ENCODE measurements around the gene GPR152.

The GPR152 gene

DNA sequence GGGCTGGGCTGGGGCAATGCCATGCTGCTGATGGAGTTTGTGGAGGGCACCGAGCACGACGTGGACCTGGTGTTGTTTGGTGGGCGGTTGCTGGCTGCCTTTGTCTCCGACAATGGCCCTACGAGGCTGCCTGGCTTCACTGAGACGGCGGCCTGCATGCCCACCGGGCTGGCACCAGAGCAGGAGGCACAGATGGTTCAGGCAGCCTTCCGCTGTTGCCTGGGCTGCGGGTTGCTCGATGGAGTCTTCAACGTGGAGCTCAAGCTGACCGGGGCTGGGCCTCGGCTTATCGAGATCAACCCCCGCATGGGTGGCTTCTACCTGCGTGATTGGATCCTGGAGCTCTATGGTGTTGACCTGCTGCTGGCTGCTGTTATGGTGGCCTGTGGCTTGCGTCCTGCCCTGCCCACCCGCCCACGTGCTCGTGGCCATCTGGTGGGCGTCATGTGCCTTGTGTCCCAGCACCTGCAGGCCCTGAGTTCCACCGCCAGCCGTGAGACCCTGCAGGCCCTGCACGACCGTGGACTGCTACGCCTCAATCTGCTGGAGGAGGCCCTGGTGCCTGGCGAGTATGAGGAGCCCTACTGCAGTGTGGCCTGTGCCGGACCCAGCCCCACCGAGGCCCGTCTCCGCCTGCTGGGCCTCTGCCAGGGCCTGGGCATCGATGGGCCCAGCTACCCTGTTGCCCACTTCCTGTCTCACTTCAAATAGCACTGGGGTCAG is 28.5 kb downstream of the GPR152 start:
- no peak overlapping the region for H3K4me3 ChIP-seq (ENCODE audit: low read length)
- H3K4me1 ChIP-seq (ENCODE audit: control insufficient read depth, insufficient read depth, low read length) = peaks cover 10% of the 10 kb centered on the region
- H3K9me3 ChIP-seq (ENCODE audit: control insufficient read depth, low read length) = no peaks in the 10 kb centered on the region
- no peak overlapping the region for H3K9ac ChIP-seq (ENCODE audit: low read length)
- no peak for DNase-seq (ENCODE audit: low read depth)
- H3K36me3 ChIP-seq (ENCODE audit: control insufficient read depth, insufficient read depth, low read length, severe bottlenecking) = no peaks in the 10 kb centered on the region
- no peaks in the 10 kb centered on the region for H3K27me3 ChIP-seq (replicated peaks; ENCODE audit: control insufficient read depth, insufficient read depth, low read length)

DNA sequence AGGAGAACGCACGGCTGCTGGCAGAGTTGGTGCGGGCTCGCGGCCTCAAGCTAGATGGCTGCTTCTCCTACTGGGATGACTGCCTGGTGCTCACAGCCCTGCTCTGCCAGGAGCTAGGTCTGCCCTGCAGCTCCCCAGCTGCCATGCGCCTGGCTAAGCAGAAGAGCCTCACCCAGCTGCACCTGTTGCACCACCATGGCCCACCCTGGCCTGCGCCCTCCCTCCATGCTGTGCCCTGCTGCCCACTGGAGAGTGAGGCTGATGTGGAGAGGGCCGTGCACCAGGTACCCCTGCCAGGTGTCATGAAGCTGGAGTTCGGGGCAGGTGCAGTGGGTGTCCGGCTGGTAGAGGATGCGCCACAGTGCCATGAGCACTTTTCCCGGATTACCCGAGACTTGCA is 29.1 kb downstream of the GPR152 start:
- Histone ChIP-seq H3K9ac (ENCODE audit: low read length) (no peak overlapping the region), H3K9me3 (ENCODE audit: control insufficient read depth, low read length) (no peaks in the 10 kb centered on the region), H3K36me3 (ENCODE audit: control insufficient read depth, insufficient read depth, low read length, severe bottlenecking) (no peaks in the 10 kb centered on the region), H3K27me3 (replicated peaks; ENCODE audit: control insufficient read depth, insufficient read depth, low read length) (no peaks in the 10 kb centered on the region), H3K4me1 (ENCODE audit: control insufficient read depth, insufficient read depth, low read length) (peaks cover 8% of the 10 kb centered on the region), H3K4me3 (ENCODE audit: low read length) (no peak overlapping the region)
- DNase-seq (ENCODE audit: low read depth) = no peak

DNA sequence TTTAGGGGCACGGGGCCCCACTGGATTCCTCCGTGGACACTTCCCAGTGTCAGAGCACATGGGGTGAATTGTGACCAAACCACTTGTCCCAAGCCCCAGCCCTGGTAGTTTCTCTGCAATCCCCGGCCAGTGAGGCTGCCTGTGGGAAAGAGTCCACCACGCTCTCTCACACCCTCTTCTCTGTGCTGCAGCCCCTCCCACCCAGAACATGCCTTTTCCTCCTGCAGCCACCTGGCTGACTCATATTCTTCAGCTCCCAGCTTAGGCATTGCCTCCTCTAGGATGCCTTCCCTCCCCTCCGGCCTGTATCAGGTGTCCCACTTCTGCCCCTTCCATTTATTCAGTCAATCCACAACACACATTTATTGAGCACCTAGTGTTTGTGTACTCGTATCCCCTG is 29.6 kb downstream of the GPR152 start:
- H3K36me3 ChIP-seq (ENCODE audit: control insufficient read depth, insufficient read depth, low read length, severe bottlenecking) = no peaks in the 10 kb centered on the region
- DNase-seq (ENCODE audit: low read depth) = no peak
- H3K9ac ChIP-seq (ENCODE audit: low read length) = no peak overlapping the region

DNA sequence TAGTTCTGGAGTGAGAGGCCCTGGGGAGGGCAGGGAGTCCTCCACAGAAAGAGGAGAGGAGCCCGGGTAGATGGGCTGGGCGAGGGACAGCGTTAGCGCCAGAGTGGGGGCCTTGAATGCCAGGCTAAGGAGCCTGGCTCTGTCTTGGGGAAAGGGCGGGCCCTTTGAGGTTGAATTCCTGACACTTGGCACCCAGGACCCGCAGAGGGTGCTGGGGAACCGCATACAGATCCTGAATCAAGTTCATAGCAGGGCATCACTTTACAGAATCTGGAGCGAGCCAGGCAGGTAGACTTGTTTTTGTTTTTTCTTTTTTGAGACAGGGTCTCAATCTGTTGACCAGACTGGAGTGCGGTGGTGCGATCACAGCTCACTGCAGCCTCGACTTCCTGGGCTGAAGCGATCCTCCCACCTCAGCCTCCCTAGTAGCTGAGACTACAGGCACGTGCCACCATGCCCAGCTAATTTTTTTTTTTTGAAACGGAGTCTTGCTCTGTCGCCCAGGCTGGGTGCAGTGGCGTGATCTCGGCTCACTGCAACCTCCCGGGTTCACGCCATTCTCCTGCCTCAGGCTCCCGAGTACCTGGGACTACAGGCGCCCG is 31.0 kb downstream of the GPR152 start:
- Histone ChIP-seq H3K9me3 (ENCODE audit: control insufficient read depth, low read length) (no peaks in the 10 kb centered on the region), H3K36me3 (ENCODE audit: control insufficient read depth, insufficient read depth, low read length, severe bottlenecking) (no peaks in the 10 kb centered on the region), H3K4me1 (ENCODE audit: control insufficient read depth, insufficient read depth, low read length) (peaks cover 4% of the 10 kb centered on the region), H3K27me3 (replicated peaks; ENCODE audit: control insufficient read depth, insufficient read depth, low read length) (no peaks in the 10 kb centered on the region), H3K4me3 (ENCODE audit: low read length) (peak overlapping the region; percentile 41), H3K9ac (ENCODE audit: low read length) (no peak overlapping the region)
- no peak for DNase-seq (ENCODE audit: low read depth)

More for the DNA sequence above, 29.6 kb downstream of the GPR152 start:
- Histone ChIP-seq H3K4me1 (ENCODE audit: control insufficient read depth, insufficient read depth, low read length) (peaks cover 8% of the 10 kb centered on the region), H3K4me3 (ENCODE audit: low read length) (no peak overlapping the region), H3K27me3 (replicated peaks; ENCODE audit: control insufficient read depth, insufficient read depth, low read length) (no peaks in the 10 kb centered on the region), H3K9me3 (ENCODE audit: control insufficient read depth, low read length) (no peaks in the 10 kb centered on the region)

DNA sequence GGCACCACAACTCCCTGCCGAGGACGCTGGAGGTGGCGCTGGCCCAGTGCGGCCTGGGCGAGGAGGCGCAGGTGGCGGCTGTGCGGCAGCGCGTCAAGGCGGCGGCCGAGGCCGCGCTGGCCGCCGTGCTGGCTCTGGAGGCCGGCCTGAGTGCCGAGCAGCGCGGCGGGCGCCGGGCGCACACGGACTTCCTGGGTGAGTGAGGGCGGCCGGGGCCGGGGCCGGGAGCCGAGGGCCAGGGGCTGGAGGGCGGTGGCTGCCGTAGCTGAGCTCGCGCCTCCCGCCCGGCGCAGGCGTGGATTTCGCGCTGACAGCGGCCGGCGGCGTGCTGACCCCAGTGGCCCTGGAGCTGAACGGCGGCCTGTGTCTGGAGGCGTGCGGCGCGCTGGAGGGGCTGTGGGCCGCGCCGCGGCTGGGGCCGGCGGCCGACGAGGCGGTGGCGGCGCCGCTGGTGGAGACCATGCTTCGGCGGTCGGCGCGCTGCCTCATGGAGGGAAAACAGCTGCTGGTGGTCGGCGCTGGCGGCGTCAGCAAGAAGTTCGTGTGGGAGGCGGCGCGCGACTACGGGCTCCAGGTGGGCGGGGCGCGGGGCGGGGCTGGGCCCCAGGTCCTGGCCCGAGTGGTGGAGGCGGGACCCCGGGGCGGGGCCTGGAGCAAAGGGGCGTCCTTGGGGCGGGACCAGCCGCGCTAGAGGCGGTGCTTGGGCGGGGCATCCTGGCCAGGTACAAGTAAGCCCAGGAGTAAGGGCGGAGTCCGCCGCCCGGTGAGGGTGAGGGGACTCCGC is 31.7 kb downstream of the GPR152 start:
- H3K9me3 ChIP-seq (ENCODE audit: control insufficient read depth, low read length) = no peaks in the 10 kb centered on the region
- no peaks in the 10 kb centered on the region for H3K27me3 ChIP-seq (replicated peaks; ENCODE audit: control insufficient read depth, insufficient read depth, low read length)
- no peaks in the 10 kb centered on the region for H3K36me3 ChIP-seq (ENCODE audit: control insufficient read depth, insufficient read depth, low read length, severe bottlenecking)
- H3K4me1 ChIP-seq (ENCODE audit: control insufficient read depth, insufficient read depth, low read length) = peaks cover 4% of the 10 kb centered on the region
- H3K9ac ChIP-seq (ENCODE audit: low read length) = peak overlapping the region; percentile 83
- peak; percentile 96 for DNase-seq (ENCODE audit: low read depth)
- peak overlapping the region; percentile 80 for H3K4me3 ChIP-seq (ENCODE audit: low read length)

DNA sequence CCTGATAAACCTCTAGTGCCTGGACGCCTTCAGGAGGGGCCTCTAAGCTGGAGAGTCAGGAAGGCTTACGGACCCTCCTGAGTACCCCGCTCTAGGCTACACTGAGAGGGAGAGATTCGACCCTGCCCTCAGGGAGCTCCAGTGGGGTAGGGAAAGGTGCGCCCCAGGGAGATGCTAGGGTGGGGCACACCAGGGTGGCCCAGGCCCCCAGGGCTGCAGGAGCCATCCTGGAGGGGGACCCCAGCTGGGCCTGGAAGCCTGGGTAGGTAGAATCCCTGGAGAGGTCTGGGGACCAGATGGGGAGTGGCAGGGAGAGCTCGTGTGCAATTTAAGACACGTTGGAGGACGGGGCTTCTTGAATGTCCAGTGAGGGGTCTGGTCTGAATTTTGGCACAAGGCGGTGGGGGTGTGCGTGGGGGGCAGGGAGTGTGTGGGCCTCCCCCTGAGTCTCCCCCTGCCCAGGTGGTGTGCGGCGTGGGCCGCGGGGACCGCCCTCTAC is 32.3 kb downstream of the GPR152 start:
- H3K9me3 ChIP-seq (ENCODE audit: control insufficient read depth, low read length) = no peaks in the 10 kb centered on the region
- DNase-seq (ENCODE audit: low read depth) = no peak
- peaks cover under 1% of the 10 kb centered on the region for H3K27me3 ChIP-seq (replicated peaks; ENCODE audit: control insufficient read depth, insufficient read depth, low read length)
- H3K4me3 ChIP-seq (ENCODE audit: low read length) = peak overlapping the region; percentile 80
- no peaks in the 10 kb centered on the region for H3K36me3 ChIP-seq (ENCODE audit: control insufficient read depth, insufficient read depth, low read length, severe bottlenecking)
- peaks cover 4% of the 10 kb centered on the region for H3K4me1 ChIP-seq (ENCODE audit: control insufficient read depth, insufficient read depth, low read length)
- H3K9ac ChIP-seq (ENCODE audit: low read length) = peak overlapping the region; percentile 83

DNA sequence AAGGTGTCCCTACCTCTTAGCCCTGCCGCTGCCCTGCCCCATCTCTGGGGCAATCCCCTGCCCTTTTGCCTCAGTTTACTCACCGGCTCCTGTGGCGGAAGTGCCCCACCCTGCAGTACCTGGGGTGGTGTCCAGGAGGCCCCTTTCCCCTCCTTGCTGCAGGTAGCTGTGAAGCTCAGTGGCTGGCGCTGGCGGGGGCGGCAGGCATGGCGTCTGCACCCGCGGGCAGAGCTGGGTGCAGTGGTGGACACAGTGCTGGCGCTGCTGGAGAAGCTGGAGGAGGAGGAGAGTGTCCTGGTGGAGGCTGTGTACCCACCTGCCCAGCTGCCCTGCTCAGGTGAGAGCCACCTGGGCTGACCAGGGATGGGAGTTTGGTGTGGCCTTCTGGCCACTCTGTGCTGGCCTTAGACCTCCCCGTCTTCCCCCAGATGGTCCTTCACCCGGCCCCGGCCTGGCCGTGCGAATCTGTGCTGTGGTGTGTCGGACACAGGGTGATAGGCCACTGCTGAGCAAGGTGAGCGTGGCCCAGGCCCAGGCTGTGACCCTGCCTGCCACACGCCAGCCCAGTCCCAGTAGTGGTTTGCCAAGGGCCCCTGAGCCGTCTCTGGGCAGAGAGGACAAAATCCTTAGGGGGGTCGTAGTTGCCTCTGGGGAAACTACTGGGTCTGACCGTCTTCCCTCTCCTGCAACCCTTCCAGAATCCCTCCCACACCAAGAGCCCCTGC is 33.0 kb downstream of the GPR152 start:
- peaks cover 4% of the 10 kb centered on the region for H3K4me1 ChIP-seq (ENCODE audit: control insufficient read depth, insufficient read depth, low read length)
- no peak for DNase-seq (ENCODE audit: low read depth)

DNA sequence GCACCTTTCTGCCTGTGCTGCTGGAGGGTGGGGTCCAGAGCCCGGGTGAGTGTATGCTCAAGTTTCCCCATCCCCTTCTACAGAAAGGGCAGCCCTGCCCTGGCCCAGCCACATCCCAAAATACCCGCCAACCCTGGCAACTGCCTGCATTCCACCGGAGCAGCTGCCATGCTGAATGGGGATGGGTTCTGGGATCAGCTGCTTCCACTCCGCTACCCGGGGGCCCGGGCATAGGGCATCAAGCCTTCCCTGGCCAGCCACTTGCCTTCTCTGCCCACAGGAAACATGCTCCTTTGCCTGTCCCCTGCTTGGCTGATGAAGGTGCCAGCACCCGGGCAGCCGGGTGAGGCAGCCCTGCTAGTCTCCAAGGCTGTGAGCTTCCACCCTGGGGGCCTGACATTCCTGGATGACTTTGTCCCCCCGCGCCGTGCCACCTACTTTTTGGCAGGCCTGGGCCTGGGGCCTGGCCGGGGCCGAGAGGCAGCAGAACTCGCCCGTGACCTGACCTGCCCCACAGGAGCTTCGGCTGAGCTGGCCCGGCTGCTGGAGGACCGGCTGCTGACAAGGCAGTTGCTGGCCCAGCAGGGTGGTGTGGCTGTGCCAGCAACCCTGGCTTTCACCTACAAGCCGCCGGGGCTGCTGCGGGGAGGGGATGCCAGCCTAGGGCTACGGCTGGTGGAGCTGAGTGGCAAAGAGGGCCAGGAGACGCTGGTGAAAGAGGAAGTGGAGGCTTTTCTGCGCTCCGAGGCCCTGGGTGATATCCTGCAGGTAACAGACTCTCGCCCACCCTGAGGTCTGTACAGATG is 33.9 kb downstream of the GPR152 start:
- H3K27me3 ChIP-seq (replicated peaks; ENCODE audit: control insufficient read depth, insufficient read depth, low read length) = peaks cover 7% of the 10 kb centered on the region
- no peak for DNase-seq (ENCODE audit: low read depth)

More for the DNA sequence above, 33.0 kb downstream of the GPR152 start:
- no peak overlapping the region for H3K4me3 ChIP-seq (ENCODE audit: low read length)
- H3K9ac ChIP-seq (ENCODE audit: low read length) = no peak overlapping the region
- peaks cover 7% of the 10 kb centered on the region for H3K27me3 ChIP-seq (replicated peaks; ENCODE audit: control insufficient read depth, insufficient read depth, low read length)
- H3K9me3 ChIP-seq (ENCODE audit: control insufficient read depth, low read length) = no peaks in the 10 kb centered on the region
- no peaks in the 10 kb centered on the region for H3K36me3 ChIP-seq (ENCODE audit: control insufficient read depth, insufficient read depth, low read length, severe bottlenecking)

DNA sequence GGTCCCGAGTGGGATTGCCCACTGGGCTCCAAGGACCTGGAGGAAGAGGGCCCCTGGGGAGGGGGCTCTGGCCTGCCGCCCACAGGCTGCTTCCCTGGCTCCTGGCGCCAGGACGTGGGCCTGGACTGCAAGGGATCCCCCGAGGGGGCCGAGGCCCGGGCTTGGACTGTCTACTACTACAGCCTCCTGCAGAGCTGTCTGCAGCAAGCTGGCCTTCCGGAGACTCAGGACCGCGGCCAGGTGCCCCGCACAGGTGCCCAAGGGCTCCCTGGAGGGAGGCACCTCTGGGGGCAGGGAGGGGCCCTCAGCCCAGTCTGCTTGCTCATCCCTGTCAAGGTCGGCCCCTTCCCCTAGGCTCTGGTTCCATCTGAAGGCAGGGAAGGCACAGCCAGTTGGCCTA is 35.1 kb downstream of the GPR152 start:
- DNase-seq (ENCODE audit: low read depth) = no peak
- Histone ChIP-seq H3K27me3 (replicated peaks; ENCODE audit: control insufficient read depth, insufficient read depth, low read length) (peaks cover 19% of the 10 kb centered on the region), H3K9ac (ENCODE audit: low read length) (no peak overlapping the region)

More for the DNA sequence above, 33.9 kb downstream of the GPR152 start:
- Histone ChIP-seq H3K4me1 (ENCODE audit: control insufficient read depth, insufficient read depth, low read length) (peaks cover 4% of the 10 kb centered on the region), H3K9ac (ENCODE audit: low read length) (no peak overlapping the region), H3K36me3 (ENCODE audit: control insufficient read depth, insufficient read depth, low read length, severe bottlenecking) (no peaks in the 10 kb centered on the region), H3K4me3 (ENCODE audit: low read length) (no peak overlapping the region), H3K9me3 (ENCODE audit: control insufficient read depth, low read length) (no peaks in the 10 kb centered on the region)

More for the DNA sequence above, 35.1 kb downstream of the GPR152 start:
- no peaks in the 10 kb centered on the region for H3K36me3 ChIP-seq (ENCODE audit: control insufficient read depth, insufficient read depth, low read length, severe bottlenecking)
- H3K9me3 ChIP-seq (ENCODE audit: control insufficient read depth, low read length) = no peaks in the 10 kb centered on the region
- H3K4me1 ChIP-seq (ENCODE audit: control insufficient read depth, insufficient read depth, low read length) = peaks cover 4% of the 10 kb centered on the region
- H3K4me3 ChIP-seq (ENCODE audit: low read length) = no peak overlapping the region

Measured in adipocyte (in vitro differentiated cells).